SU-DHL-6 (cell line): ENCODE results near the gene CYP2W1.

Experiments used
- H2AFZ ChIP-seq: fragments of 200-600 bp; sonication (generic); 2 replicates; pipeline ENCODE4 v1.6.1; 2014; ENCODE audit warnings: low read depth, mild to moderate bottlenecking, moderate library complexity, mixed read lengths, antibody characterized with exemption, low read length; ENCODE audit not compliant: severe bottlenecking
- H3F3A ChIP-seq: fragments of 200-600 bp; shearing (Covaris generic); 2 replicates; pipeline ENCODE4 v1.6.0; 2016; ENCODE audit warnings: antibody characterized with exemption, mild to moderate bottlenecking; ENCODE audit not compliant: insufficient read depth
- H3K27ac ChIP-seq: fragments of 200-600 bp; sonication (generic); 2 replicates; pipeline ENCODE4 v1.5.1; 2016; ENCODE audit warnings: low read depth, mild to moderate bottlenecking, low read length, moderate library complexity, mixed read lengths
- H3K27me3 ChIP-seq: fragments of 200-600 bp; sonication (generic), shearing (Covaris generic); 2 replicates; pipeline ENCODE4 v1.6.0; 2014; ENCODE audit warnings: mild to moderate bottlenecking, low read length
- H3K36me3 ChIP-seq: fragments of 200-600 bp; sonication (generic); 2 replicates; pipeline ENCODE4 v1.6.1; 2014; ENCODE audit warnings: mild to moderate bottlenecking, low read length, mixed read lengths
- H3K4me2 ChIP-seq: fragments of 300-600, 200-600 bp; shearing (Covaris generic), sonication (generic); 2 replicates; pipeline ENCODE4 v1.6.0; 2014; ENCODE audit warnings: low read length, low read depth, mild to moderate bottlenecking; ENCODE audit not compliant: poor library complexity, severe bottlenecking
- H3K4me3 ChIP-seq: fragments of 200-600 bp; sonication (generic); 2 replicates; pipeline ENCODE4 v1.5.1; 2014; ENCODE audit warnings: antibody characterized with exemption, low read length, mild to moderate bottlenecking, mixed read lengths; ENCODE audit not compliant: insufficient read depth, poor library complexity, severe bottlenecking
- H3K79me2 ChIP-seq: fragments of 200-600 bp; sonication (generic); 2 replicates; pipeline ENCODE4 v1.6.1; 2014; ENCODE audit warnings: mild to moderate bottlenecking, low read length, moderate library complexity; ENCODE audit not compliant: insufficient read depth
- H3K9ac ChIP-seq: fragments of 200-600 bp; sonication (generic); 2 replicates; pipeline ENCODE4 v1.7.0; 2014; ENCODE audit warnings: mild to moderate bottlenecking, low read length
- H3K9me2 ChIP-seq: fragments of 200-600 bp; sonication (generic); replicated peaks from 2 replicates; pipeline ENCODE4 v1.6.1; 2014; ENCODE audit warnings: low read length; ENCODE audit not compliant: insufficient read depth
- H3K9me3 ChIP-seq: fragments of 200-600 bp; sonication (generic); 2 replicates; pipeline ENCODE4 v1.6.1; 2014; ENCODE audit warnings: low read length, mixed read lengths; ENCODE audit not compliant: insufficient read depth
- H4K20me1 ChIP-seq: fragments of 200-600 bp; sonication (generic); 2 replicates; pipeline ENCODE4 v1.6.1; 2014; ENCODE audit warnings: low read depth, mild to moderate bottlenecking, antibody characterized with exemption, low read length, moderate library complexity, mixed read lengths
- CTCF ChIP-seq: fragments of 200-600 bp; sonication (generic); IDR thresholded peaks from one replicate; pipeline ENCODE4 v1.5.1; 2017; ENCODE audit warnings: antibody characterized with exemption, mild to moderate bottlenecking, low read length, moderate library complexity; ENCODE audit not compliant: insufficient read depth, poor library complexity, severe bottlenecking
- EZH2phosphoT487 ChIP-seq: fragments of 200-600 bp; sonication (generic), shearing (Covaris generic); conservative IDR thresholded peaks from 2 replicates; pipeline ENCODE4 v1.6.1; 2018; ENCODE audit warnings: mild to moderate bottlenecking, antibody characterized with exemption, low read length, moderate library complexity, mixed read lengths

The CYP2W1 gene

DNA sequence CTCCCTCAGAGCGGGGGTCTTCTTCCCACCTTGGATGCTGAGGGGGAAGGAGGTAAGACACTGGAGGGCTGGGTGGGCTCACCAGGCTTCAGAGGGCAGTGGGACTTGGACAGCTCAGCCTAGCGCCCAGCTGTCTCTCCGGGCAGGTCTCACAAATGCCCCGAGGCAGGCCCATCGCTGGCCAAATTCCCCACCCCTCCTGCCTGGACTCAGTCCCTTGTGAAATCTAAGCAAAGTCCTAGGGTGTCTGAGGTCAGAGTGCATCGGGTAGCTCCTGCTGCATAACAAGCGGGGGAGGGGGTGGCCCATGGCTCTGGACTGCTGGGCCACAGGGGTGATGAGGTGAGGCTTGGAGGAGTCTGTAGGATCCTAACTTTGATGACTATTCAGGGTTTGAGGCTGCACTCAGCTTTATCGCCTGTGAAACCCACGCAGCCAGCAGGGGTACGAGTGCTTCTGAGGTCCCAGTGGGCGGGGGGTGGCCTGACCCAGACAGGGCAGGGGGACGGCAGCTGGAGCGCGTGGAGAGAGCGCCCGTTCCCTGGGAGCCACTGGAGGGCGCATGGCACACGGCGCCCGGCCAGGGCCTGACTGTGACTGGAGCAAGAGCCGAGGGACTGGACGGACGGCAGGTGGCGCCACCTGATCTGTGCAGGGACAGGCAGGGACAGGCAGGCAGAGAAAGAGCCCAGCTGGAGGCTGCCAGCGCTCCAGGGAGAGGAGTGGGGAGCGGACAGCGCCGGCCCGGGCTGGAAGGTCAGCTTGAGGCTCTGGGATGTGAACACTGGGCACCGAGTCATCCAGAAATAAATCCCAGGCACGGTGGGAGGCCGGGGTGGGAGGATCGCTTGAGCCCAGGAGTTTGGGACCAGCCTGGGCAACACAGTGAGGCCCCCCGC, 10.0 kb downstream of the CYP2W1 start:
- peaks cover 11% of the 10 kb centered on the region; the same call in 1 of the 2 replicates for H3F3A ChIP-seq
- no peak overlapping the region for H3K27ac ChIP-seq
- H3K9me2 ChIP-seq, result no peaks in the 10 kb centered on the region
- no peaks in the 10 kb centered on the region for H3K9me3 ChIP-seq
- H3K4me3 ChIP-seq, result no peak overlapping the region
- no peaks in the 10 kb centered on the region for H4K20me1 ChIP-seq
- no peaks in the 10 kb centered on the region for H3K79me2 ChIP-seq
- H3K4me2 ChIP-seq, result no peak overlapping the region
- no peak overlapping the region for H3K9ac ChIP-seq
- no peaks in the 10 kb centered on the region for H3K27me3 ChIP-seq
- TF ChIP-seq EZH2phosphoT487, result no peak
- TF ChIP-seq CTCF, result peak; percentile 100
- H3K36me3 ChIP-seq, result no peaks in the 10 kb centered on the region
- H2AFZ ChIP-seq, result no peak overlapping the region

- H3K9me3 ChIP-seq, result no peaks in the 10 kb centered on the region
- no peak overlapping the region for H3K4me3 ChIP-seq
- peak overlapping the region; percentile 0; the same call in 1 of the 2 replicates for H3K9ac ChIP-seq
- no peak for TF ChIP-seq EZH2phosphoT487
- TF ChIP-seq CTCF, result no peak
- no peaks in the 10 kb centered on the region for H3K79me2 ChIP-seq
- H2AFZ ChIP-seq, result no peak overlapping the region
- peaks cover 22% of the 10 kb centered on the region for H3F3A ChIP-seq
- H3K4me2 ChIP-seq, result peak overlapping the region; percentile 11
- H3K9me2 ChIP-seq, result no peaks in the 10 kb centered on the region
- H3K36me3 ChIP-seq, result no peaks in the 10 kb centered on the region
- no peaks in the 10 kb centered on the region for H4K20me1 ChIP-seq
- no peaks in the 10 kb centered on the region for H3K27me3 ChIP-seq
- peak overlapping the region; percentile 63 for H3K27ac ChIP-seq
Observed at GRCh38 chr7:994592-995308, 11.8 kb downstream of the CYP2W1 start.

DNA sequence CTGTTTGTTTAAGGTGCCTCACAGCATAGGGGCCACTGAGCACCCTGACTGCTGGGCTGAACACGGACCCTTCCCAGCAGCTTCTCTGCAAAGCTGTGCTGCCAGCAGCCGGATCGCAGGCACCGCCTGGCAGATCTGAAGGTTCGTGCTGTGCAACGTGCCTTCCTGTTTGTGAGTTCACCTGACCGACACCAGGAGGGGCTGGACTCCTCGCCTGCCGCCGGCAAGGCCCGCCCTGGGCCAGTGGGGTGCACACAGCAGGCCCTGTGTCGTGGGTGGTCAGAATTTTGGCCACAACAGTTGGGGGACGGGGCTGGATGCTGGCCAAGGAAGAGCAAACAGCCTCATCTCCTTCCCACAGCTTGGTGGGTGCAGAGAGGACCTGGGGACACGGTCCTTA, 12.6 kb downstream of the CYP2W1 start:
- Histone ChIP-seq H3K9me2 (no peaks in the 10 kb centered on the region), H3K9me3 (no peaks in the 10 kb centered on the region), H3K27me3 (no peaks in the 10 kb centered on the region), H3K27ac (peak overlapping the region; percentile 63), H4K20me1 (no peaks in the 10 kb centered on the region), H3K36me3 (no peaks in the 10 kb centered on the region), H2AFZ (no peak overlapping the region), H3F3A (peaks cover 29% of the 10 kb centered on the region), H3K4me2 (peak overlapping the region; percentile 11), H3K79me2 (no peaks in the 10 kb centered on the region), H3K9ac (peak overlapping the region; percentile 8; the same call in 1 of the 2 replicates), H3K4me3 (no peak overlapping the region)
- TF ChIP-seq EZH2phosphoT487 (no peak), CTCF (no peak)
